ENCODE data around the gene ASCL4. TPM values are rescaled to one million over a fixed set of nuclear protein-coding genes. Genes with fewer than 3 reads are reported as not detected.

Gene ASCL4
- total and polyA plus RNA-seq, 2 experiments from 2014 or later = 0.30 TPM; not detected in 1

- H3K9me2 ChIP-seq (replicated peaks; ENCODE audit: insufficient read depth) = no peaks in the 10 kb centered on the region
- DNase-seq (ENCODE audit: low spot score) = no peak
- TF ChIP-seq EZH2phosphoT487 (IDR thresholded peaks at IDR 0.05; ENCODE audit: low read depth, severe bottlenecking, unreplicated experiment) (no peak), EZH2 (IDR thresholded peaks at IDR 0.05; ENCODE audit: borderline replicate concordance) (no peak), CTCF (IDR thresholded peaks at IDR 0.05; ENCODE audit: poor library complexity) (no peak)
- no peak overlapping the region for H3K27ac ChIP-seq
- H3K79me2 ChIP-seq = no peaks in the 10 kb centered on the region
- H3K4me2 ChIP-seq = no peak overlapping the region
- H3K4me1 ChIP-seq (ENCODE audit: insufficient read depth) = no peaks in the 10 kb centered on the region
- H3K9me3 ChIP-seq (ENCODE audit: low read depth) = no peaks in the 10 kb centered on the region
- no peaks in the 10 kb centered on the region for H3K36me3 ChIP-seq (replicated peaks; ENCODE audit: insufficient read depth, low read depth)
- 94% methylated on average over 21 of the region's 22 CpGs for WGBS (ENCODE audit: low lambda C conversion rate, missing lambda C conversion rate)
- H3K4me3 ChIP-seq = no peak overlapping the region
- H4K20me1 ChIP-seq (ENCODE audit: insufficient read depth, poor library complexity, severe bottlenecking) = no peaks in the 10 kb centered on the region
- no peak overlapping the region for H2AFZ ChIP-seq
- no peaks in the 10 kb centered on the region for H3K27me3 ChIP-seq
These were observed 31.1 kb downstream of the ASCL4 start for GRCh38 chr12:107805488-107806180.

GRCh38 chr12:107807471-107808150 lies 33.1 kb downstream of the ASCL4 start:
- no peak overlapping the region for H3K4me3 ChIP-seq
- H3K9me3 ChIP-seq (ENCODE audit: low read depth) = no peaks in the 10 kb centered on the region
- H4K20me1 ChIP-seq (ENCODE audit: insufficient read depth, poor library complexity, severe bottlenecking) = no peaks in the 10 kb centered on the region
- peaks cover 3% of the 10 kb centered on the region for H3K27me3 ChIP-seq
- H2AFZ ChIP-seq = no peak overlapping the region
- H3K9me2 ChIP-seq (replicated peaks; ENCODE audit: insufficient read depth) = no peaks in the 10 kb centered on the region
- no peak for DNase-seq (ENCODE audit: low spot score)
- H3K79me2 ChIP-seq = no peaks in the 10 kb centered on the region
- TF ChIP-seq CTCF (IDR thresholded peaks at IDR 0.05; ENCODE audit: poor library complexity) (no peak), EZH2phosphoT487 (IDR thresholded peaks at IDR 0.05; ENCODE audit: low read depth, severe bottlenecking, unreplicated experiment) (no peak)
- H3K27ac ChIP-seq = no peak overlapping the region
- 86% methylated on average over 3 of the region's 3 CpGs for WGBS (ENCODE audit: low lambda C conversion rate, missing lambda C conversion rate)
- no peaks in the 10 kb centered on the region for H3K36me3 ChIP-seq (replicated peaks; ENCODE audit: insufficient read depth, low read depth)
- H3K4me2 ChIP-seq = no peak overlapping the region
- no peaks in the 10 kb centered on the region for H3K4me1 ChIP-seq (ENCODE audit: insufficient read depth)

DNA sequence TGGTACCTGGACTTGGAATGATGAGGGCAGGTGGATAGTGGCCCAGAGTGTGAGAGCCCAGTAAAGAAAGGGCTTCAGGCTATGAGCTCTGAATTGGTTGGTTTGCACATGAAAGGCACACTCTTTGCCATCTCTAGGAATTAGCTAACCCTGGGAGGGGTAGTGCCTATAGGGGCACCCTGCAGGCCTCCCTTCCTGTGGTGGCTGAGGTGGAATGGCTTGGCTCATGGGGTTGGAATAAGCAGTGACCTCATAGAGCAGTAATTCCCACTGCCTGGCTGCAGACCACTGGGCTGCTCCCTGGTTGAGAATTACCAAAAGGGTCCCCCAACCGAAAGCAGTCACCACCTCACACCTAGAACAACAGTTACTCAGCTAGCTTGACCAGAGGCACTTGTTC lies 42.7 kb downstream of the ASCL4 start:
- TF ChIP-seq CTCF (IDR thresholded peaks at IDR 0.05; ENCODE audit: poor library complexity) = no peak
- no peak for TF ChIP-seq EZH2 (IDR thresholded peaks at IDR 0.05; ENCODE audit: borderline replicate concordance)
- no peak for TF ChIP-seq EZH2phosphoT487 (IDR thresholded peaks at IDR 0.05; ENCODE audit: low read depth, severe bottlenecking, unreplicated experiment)
- WGBS (ENCODE audit: low lambda C conversion rate, missing lambda C conversion rate) = 63% methylated on average over 1 of the region's 1 CpG
- Histone ChIP-seq H3K27ac (no peak overlapping the region), H3K4me2 (no peak overlapping the region), H3K9me2 (replicated peaks; ENCODE audit: insufficient read depth) (no peaks in the 10 kb centered on the region), H4K20me1 (ENCODE audit: insufficient read depth, poor library complexity, severe bottlenecking) (no peaks in the 10 kb centered on the region), H3K27me3 (peaks cover 3% of the 10 kb centered on the region), H3K4me1 (ENCODE audit: insufficient read depth) (no peaks in the 10 kb centered on the region), H3K79me2 (no peaks in the 10 kb centered on the region), H3K9me3 (ENCODE audit: low read depth) (no peaks in the 10 kb centered on the region), H2AFZ (no peak overlapping the region), H3K36me3 (replicated peaks; ENCODE audit: insufficient read depth, low read depth) (no peaks in the 10 kb centered on the region), H3K4me3 (no peak overlapping the region)
- DNase-seq (ENCODE audit: low spot score) = no peak
